Natural killer cell (primary cell): Measurements from ENCODE around the gene BICC1. TPM values are rescaled to one million over a fixed set of nuclear protein-coding genes. Genes with fewer than 3 reads are reported as not detected.

Experiments
- ATAC-seq, 3 donors: fragments of 150-1000 bp in 2 of 3; fragments of 200-7000 bp in 1 of 3; cut with Tn5 transposase; 1 replicate in 1 of 3; 2 replicates in 2 of 3; pipeline ENCODE4 v1.10.0; 2021; ENCODE audit warnings: mild to moderate bottlenecking in 2 of 3, moderate library complexity in 2 of 3
- DNase-seq, 2 donors: peaks; one replicate each; pipeline versions ENCODE4 v3.0.0 to v3.0.0-alpha.2; 2013 to 2021; ENCODE audit warnings: mixed read lengths in 1 of 2
- H3K27ac ChIP-seq: one replicate; pipeline ENCODE4 v1.5.1; 2013; ENCODE audit warnings: mild to moderate bottlenecking, low read length
- H3K27me3 ChIP-seq: one replicate; pipeline ENCODE4 v1.6.1; 2013; ENCODE audit warnings: low read length; ENCODE audit not compliant: control insufficient read depth, insufficient read depth
- H3K36me3 ChIP-seq: one replicate; pipeline ENCODE4 v1.6.1; 2013; ENCODE audit warnings: low read length; ENCODE audit not compliant: control insufficient read depth, insufficient read depth
- H3K4me1 ChIP-seq: one replicate; pipeline ENCODE4 v1.6.1; 2013; ENCODE audit warnings: low read length; ENCODE audit not compliant: control insufficient read depth, insufficient read depth
- H3K4me3 ChIP-seq: one replicate; pipeline ENCODE4 v1.5.1; 2013; ENCODE audit warnings: low read length
- H3K9me3 ChIP-seq: one replicate; pipeline ENCODE4 v1.6.1; 2013; ENCODE audit warnings: low read length; ENCODE audit not compliant: control insufficient read depth, insufficient read depth
- H3K27ac Mint-ChIP-seq, 2 donors: one replicate each; pipeline ENCODE4 v1.8.0; 2022; ENCODE audit warnings: mild to moderate bottlenecking in 2 of 2, mixed read lengths in 2 of 2, moderate library complexity in 1 of 2
- H3K27me3 Mint-ChIP-seq, 2 donors: one replicate each; pipeline ENCODE4 v1.8.0; 2022; ENCODE audit warnings: low read depth in 2 of 2, mixed read lengths in 2 of 2
- H3K36me3 Mint-ChIP-seq: one replicate; pipeline ENCODE4 v1.8.0; 2022; ENCODE audit warnings: mixed read lengths
- H3K4me1 Mint-ChIP-seq, 2 donors: one replicate each; pipeline ENCODE4 v1.8.0; 2022; ENCODE audit warnings: mixed read lengths in 2 of 2
- H3K4me3 Mint-ChIP-seq: one replicate; pipeline ENCODE4 v1.8.0; 2022; ENCODE audit warnings: mild to moderate bottlenecking, moderate library complexity, mixed read lengths
- H3K9me3 Mint-ChIP-seq, 2 donors: one replicate each; pipeline ENCODE4 v1.8.0; 2022; ENCODE audit warnings: mixed read lengths in 2 of 2
- WGBS: methylation state at CpG from one replicate; pipeline ENCODE4 v1.1.7; 2013; ENCODE audit warnings: missing lambda C conversion rate; ENCODE audit not compliant: insufficient coverage; 5-methylcytosine and 5-hydroxymethylcytosine counted together
- intact Hi-C: fragments of 100-400 bp; cut with micrococcal nuclease; formaldehyde crosslinking; loops from one replicate; pipeline ENCODE4 v1.14.2; 2022
- total RNA-seq, 4 donors: library from RNA; stranded (reverse); fragments of 120-200 nt in 1 of 4; gene quantifications; one replicate each; pipeline versions ENCODE4 v1.2.3 to v1.2.4, GENCODE V29; 2013 to 2022
- TF ChIP-seq, protein P1 (sequence below): fragments of 200-600 bp; IDR thresholded peaks from one replicate; pipeline ENCODE4 v1.8.0; 2022; ENCODE audit warnings: antibody characterized with exemption

The BICC1 gene
- total RNA-seq, 3 donors from 2014 or later (not counting 1 experiment from before 2014, with no cell fraction given) = 0.14 TPM; not detected in 2

DNA sequence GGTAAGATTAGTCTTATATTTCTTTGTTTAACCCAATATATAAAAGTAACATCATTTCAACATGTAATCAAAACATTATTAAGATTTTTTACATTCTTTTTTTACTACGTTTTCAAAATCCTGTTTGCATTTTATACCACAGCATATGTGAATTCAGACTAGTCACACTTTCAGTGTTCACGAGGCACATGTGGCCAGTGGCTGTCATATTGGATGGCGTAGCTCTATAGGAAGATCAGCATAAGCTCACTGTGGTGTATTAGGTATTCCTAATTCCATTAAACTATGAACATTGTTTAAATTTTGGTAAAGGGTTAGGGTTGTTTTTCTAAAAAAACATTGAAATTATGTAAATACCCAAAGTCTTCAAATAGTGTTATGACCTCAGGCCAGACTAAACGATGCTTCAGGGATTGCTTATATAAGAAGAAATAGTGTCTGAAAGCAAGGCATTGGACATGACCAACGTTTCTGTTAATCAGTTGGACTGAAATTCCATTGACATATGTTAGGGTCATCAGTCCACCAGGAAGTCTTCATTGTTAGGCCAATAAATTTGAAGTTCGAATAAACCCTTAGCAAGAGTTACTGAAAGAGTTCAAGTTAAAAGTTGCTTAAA is 97.0 kb downstream of the BICC1 start:
- H3K4me1 ChIP-seq = no peaks in the 10 kb centered on the region

DNA sequence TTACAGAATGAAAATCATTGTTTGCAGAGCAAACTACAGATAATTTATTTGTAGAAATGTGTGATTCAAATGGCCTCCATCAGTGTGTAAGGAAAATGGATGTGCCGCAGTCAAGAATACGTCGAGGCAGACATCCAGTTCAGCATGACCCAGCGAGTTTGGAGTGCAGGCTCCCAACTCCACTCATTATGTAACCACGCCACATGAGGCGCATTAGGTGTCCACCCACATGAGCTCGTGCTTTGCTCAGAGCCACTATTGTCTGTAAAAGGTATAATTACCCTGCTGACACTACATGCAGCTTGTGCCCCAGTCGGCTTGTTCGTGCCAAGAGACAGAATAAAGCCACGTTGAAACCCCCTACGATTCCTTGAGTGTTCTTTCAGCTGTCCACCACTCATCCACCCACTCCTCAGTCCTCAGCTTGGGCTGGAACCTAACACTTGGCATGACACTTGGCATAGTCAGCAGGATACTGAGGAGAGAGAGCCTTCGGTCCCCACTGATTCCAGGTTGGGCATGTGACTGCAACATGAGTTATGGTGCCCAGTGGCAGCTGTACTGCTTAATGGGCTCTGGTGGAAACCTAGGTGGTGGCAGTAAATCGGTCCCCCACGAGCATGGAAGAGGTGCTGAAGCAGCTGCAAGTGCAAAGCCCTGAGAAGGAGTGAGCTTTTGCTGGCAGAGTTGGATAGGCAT is 102.7 kb downstream of the BICC1 start:
- TF ChIP-seq, protein P1, sequence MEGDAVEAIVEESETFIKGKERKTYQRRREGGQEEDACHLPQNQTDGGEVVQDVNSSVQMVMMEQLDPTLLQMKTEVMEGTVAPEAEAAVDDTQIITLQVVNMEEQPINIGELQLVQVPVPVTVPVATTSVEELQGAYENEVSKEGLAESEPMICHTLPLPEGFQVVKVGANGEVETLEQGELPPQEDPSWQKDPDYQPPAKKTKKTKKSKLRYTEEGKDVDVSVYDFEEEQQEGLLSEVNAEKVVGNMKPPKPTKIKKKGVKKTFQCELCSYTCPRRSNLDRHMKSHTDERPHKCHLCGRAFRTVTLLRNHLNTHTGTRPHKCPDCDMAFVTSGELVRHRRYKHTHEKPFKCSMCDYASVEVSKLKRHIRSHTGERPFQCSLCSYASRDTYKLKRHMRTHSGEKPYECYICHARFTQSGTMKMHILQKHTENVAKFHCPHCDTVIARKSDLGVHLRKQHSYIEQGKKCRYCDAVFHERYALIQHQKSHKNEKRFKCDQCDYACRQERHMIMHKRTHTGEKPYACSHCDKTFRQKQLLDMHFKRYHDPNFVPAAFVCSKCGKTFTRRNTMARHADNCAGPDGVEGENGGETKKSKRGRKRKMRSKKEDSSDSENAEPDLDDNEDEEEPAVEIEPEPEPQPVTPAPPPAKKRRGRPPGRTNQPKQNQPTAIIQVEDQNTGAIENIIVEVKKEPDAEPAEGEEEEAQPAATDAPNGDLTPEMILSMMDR = no peak
- DNase-seq = no peak
- Mint-ChIP-seq H3K27me3 (no peaks in the 10 kb centered on the region), H3K9me3 (peaks cover 0 to 4% of the 10 kb centered on the region in 2 donors), H3K27ac (no peak overlapping the region), H3K4me1 (no peaks in the 10 kb centered on the region), H3K4me3 (no peak overlapping the region), H3K36me3 (no peaks in the 10 kb centered on the region)
- H3K9me3 ChIP-seq = no peaks in the 10 kb centered on the region
- no peak overlapping the region for H3K27ac ChIP-seq
- no peaks in the 10 kb centered on the region for H3K4me1 ChIP-seq
- no peak for ATAC-seq
- no peaks in the 10 kb centered on the region for H3K36me3 ChIP-seq
- intact Hi-C loops = no loop called here
- H3K4me3 ChIP-seq = no peak overlapping the region
- H3K27me3 ChIP-seq = no peaks in the 10 kb centered on the region
- 87% methylated on average over 14 of the region's 14 CpGs for WGBS

More for the DNA sequence above, 97.0 kb downstream of the BICC1 start:
- H3K27ac Mint-ChIP-seq = no peak overlapping the region
- DNase-seq (no peak), ATAC-seq (no peak)
- TF ChIP-seq, protein P1 = no peak
- 78% methylated on average over 6 of the region's 6 CpGs for WGBS
- H3K27ac ChIP-seq = no peak overlapping the region
- H3K27me3 ChIP-seq = no peaks in the 10 kb centered on the region
- H3K4me1 Mint-ChIP-seq = no peaks in the 10 kb centered on the region
- H3K36me3 ChIP-seq = no peaks in the 10 kb centered on the region
- intact Hi-C loops = no loop called here
- H3K27me3 Mint-ChIP-seq = no peaks in the 10 kb centered on the region
- H3K4me3 ChIP-seq = no peak overlapping the region
- H3K4me3 Mint-ChIP-seq = no peak overlapping the region
- H3K9me3 Mint-ChIP-seq = peaks cover 3 to 6% of the 10 kb centered on the region in 2 donors
- no peaks in the 10 kb centered on the region for H3K9me3 ChIP-seq
- H3K36me3 Mint-ChIP-seq = no peaks in the 10 kb centered on the region

DNA sequence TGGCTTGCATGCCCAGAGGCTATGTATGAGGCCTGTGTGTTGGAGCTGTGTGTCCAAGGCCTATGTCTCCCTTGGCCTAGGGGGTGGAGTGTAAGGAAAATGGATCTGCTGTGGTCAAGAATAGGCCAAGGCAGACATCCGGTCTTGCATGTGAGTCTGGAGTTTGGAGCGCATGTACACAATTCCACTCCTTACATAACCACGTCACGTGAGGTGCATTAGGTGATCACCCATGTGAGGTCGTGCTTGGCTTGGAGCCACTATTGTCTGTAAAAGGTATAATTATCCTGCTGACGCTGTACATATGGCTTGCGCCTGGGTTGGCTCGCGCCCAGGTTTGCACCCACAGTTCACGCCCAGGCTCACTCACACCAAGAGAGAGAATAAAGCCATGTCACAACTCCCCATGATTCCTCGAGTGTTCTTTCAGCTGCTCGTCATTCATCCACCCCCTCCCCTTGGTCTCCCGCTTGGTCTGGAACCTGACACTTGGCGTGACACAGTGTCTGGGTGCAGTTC is 105.5 kb downstream of the BICC1 start:
- Mint-ChIP-seq H3K36me3 (no peaks in the 10 kb centered on the region), H3K27me3 (no peaks in the 10 kb centered on the region), H3K27ac (no peak overlapping the region), H3K4me3 (no peak overlapping the region), H3K4me1 (no peaks in the 10 kb centered on the region), H3K9me3 (peaks cover 0 to 4% of the 10 kb centered on the region in 2 donors)
- Histone ChIP-seq H3K9me3 (no peaks in the 10 kb centered on the region), H3K27me3 (no peaks in the 10 kb centered on the region), H3K36me3 (no peaks in the 10 kb centered on the region), H3K27ac (no peak overlapping the region), H3K4me3 (no peak overlapping the region), H3K4me1 (no peaks in the 10 kb centered on the region)
- ATAC-seq (no peak), DNase-seq (no peak)
- intact Hi-C loops = no loop called here
- WGBS = 97% methylated on average over 13 of the region's 14 CpGs
- TF ChIP-seq, protein P1 = no peak
